ENCODE data around the gene TPRG1.

GRCh38 chr3:189160519-189161309, 11.1 kb upstream of the TPRG1 start:
- no peak for TF ChIP-seq POLR2A (IDR thresholded peaks at IDR 0.05)
- TF ChIP-seq CTCF (IDR thresholded peaks at IDR 0.05), result no peak

Data from lower leg skin (tissue), 3 donors.